NCI-H146 treated with DMSO at 0.1 percent for 48 hours (cell line): Measurements from ENCODE around the gene DCPS.
"Not testable (repeated sequence)": the region's sequence is repeated elsewhere in the genome, so short reads cannot be mapped to it uniquely, and the experiment has no call there.

ENCODE experiments used
- DNase-seq: peaks from one replicate; lab custom pipeline; 2025; ENCODE audit not compliant: unreplicated experiment; lab: John Stamatoyannopoulos, UW

DCPS gene

GRCh38 chr11:126288237-126288636, 15.6 kb upstream of the DCPS start:
- no peak for DNase-seq

GRCh38 chr11:126290887-126291286, 13.0 kb upstream of the DCPS start:
- DNase-seq = no peak

DNA sequence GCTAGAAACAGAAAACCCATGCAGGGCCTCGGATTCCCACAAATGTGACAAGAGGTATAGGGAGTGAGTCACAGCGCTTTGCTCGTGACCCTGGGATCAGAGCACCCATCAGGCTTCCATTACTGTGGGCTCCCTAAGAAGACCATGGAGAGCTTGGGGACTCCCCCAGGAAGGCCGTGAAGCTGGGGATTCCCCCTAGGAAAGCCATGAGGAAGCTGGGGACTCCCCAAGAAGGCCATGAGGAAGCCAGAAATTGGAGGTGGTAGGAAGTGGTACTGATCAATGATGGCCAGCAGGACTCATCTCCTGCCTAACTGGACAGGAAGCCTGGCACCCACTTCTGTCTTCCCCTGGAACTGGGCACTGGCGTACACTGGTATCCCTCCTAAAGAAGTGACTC, 10.1 kb upstream of the DCPS start:
- DNase-seq = no peak

DNA sequence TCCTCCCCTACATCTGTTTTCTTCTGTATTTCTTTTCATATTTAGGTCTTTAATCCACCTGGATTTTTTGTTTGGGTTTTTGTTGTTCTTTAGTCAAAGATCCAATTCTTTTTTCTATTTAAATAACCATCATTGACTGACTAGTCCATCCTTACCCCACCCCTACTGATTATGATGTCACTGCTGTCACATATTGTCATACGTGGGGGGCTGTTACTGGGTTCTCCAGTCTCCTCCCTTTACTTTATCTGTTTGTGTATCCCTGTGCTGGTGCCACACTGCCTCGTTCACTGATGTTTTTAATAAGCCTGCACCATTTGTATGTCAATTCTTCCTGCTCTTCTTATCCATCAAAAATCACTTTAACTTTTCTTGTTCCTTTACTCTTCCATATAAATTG, 6.9 kb upstream of the DCPS start:
- no peak for DNase-seq

DNA sequence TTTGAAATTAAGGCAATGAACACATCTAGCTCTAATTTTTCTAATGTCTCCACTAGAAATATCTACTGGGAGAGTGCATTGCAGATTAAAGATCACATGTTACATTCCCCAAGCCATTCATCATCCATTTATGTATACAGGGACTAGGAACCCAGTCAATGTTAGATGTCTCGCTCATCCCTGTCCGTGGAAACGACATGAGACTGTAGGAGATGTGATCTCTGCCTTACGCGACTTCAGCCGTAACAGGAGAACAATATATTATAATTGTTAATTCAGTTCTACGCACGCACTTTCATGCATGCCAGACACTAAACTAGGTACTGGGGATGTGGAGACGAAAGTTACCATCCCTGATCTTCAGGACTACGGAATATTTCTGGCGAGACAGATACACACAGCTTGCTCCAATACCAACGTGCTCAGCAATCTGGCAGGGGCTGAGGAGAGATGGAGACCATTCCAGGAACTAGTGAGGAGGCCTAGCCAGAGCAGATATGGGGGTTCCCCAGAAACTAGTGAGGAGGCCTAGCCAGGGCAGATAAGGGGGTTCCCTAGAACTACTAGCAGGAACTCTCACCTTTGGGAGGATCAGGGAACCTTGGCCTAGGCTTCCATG, 706 bp downstream of the DCPS start:
- no peak for DNase-seq

- DNase-seq = no peak
Observed at GRCh38 chr11:126305699-126306098, 1.8 kb downstream of the DCPS start.

GRCh38 chr11:126307706-126308105, 3.8 kb downstream of the DCPS start:
- peak; percentile 19 for DNase-seq

DNA sequence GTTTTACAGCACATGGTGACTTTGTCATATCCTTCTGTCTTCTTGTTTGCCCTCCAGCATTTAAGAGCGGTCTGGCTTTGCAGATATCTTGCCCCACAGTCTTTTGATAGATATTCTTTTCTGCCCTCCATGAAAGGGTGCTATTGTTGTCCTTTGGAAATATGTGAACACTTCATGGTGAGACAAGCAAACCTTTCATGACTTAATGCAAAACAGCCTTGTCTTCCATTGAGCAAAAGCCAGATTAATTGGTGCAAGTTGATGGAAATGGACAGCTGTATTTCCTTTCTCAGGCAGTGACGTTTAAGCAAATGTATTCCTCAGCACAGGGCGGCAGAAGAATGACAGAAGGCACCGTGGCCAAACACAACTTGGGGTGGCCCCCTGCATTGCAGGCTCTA, 4.4 kb downstream of the DCPS start:
- DNase-seq = no peak

GRCh38 chr11:126308771-126309170, 4.9 kb downstream of the DCPS start:
- not testable (repeated sequence) for DNase-seq

DNA sequence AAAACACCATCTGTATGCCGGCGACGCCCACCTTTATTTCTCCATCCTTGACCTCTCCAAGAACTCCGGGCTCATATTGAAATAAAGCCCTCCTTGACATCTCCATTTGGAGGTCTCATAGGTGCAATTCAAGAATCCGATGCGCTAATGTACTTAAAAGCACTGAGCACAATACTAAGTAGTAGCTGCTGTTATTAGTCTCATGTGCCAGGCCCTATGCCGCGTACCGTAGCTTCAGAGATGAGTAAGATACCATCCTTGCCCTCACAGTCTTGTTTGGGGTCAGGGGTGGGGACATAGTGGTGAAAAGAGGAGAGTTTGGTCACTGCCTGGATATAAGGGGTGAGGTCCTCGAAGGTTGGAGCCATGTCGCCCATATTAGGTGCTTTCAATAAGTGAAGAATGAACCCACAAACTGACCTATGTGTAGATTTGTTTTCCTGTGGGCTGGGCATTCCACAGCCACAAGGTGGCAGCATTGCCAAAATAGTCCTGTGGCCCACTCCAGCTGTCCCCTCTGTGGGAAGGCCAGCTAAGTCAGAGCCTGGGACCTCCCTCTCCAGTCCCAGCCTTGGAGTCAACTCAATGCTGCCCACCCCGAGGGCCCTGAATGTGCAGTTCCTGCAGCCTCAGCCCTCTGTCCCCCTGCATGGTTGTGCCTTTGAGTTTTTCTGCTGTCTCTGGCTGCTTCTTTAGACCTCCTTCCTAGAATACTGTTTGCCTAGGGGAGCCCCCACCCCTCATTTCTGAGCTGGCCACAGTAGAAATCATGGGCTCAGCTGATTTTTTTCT, 6.5 kb downstream of the DCPS start:
- no peak for DNase-seq

GRCh38 chr11:126310992-126311310, 7.1 kb downstream of the DCPS start:
- DNase-seq = no peak

DNA sequence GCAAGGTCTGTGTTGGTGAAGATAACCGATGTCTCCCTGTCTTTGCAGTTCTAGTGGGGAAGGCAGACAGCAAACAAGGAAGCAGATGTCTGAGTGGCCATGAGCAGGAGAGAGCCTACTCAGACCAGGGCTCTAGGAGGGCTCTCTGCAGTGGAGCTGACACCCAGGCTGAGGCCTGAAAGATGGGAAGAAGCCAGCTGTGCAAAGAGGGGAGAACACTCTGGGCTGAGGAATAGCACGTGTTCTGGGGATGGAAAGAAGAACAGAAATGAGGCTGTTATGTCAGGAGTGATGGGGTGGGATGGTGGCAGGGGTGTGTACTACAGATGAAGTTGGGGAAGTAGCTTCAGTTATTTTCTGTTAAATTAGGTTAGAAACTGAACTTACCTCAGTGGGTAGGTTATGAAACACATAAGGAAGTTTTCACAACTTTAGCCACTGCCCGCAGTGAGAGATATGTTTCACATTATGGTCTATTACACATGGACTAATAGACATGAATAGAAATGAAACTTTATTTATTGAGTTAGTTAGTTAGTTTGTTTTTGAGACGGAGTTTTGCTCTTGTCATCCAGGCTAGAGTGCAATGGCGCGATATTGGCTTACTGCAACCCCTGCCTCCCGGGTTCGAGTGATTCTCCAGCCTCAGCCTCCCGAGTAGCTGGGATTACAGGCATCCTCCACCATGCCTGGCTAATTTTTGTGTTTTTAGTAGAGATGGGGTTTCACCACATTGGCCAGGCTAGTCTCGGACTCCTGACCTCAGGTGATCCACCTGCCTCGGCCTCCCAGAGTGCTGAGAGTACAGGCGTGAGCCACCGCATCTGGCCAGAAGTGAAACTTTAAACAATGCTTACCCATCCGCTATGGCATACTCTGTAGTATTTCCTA, 7.8 kb downstream of the DCPS start:
- DNase-seq = no peak

- DNase-seq = no peak
Observed at GRCh38 chr11:126312961-126313360, 9.1 kb downstream of the DCPS start.

- no peak for DNase-seq
Observed at GRCh38 chr11:126313826-126314225, 10.0 kb downstream of the DCPS start.

DNA sequence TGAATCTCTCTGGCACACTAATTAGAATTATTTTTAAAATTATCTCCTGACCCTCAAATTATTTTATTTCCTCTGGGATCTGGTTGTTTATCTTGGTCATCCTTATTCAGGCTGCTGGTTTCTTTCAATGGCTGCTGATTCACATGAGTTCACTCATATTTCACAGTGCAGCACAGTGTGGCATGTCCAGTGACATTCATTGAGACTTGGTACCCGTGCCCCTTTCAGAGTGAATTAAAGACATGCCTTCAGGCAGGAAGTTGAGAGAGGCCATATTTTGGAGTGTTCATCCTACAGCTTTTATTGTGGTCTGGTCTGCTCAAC, 13.5 kb downstream of the DCPS start:
- DNase-seq = no peak

DNA sequence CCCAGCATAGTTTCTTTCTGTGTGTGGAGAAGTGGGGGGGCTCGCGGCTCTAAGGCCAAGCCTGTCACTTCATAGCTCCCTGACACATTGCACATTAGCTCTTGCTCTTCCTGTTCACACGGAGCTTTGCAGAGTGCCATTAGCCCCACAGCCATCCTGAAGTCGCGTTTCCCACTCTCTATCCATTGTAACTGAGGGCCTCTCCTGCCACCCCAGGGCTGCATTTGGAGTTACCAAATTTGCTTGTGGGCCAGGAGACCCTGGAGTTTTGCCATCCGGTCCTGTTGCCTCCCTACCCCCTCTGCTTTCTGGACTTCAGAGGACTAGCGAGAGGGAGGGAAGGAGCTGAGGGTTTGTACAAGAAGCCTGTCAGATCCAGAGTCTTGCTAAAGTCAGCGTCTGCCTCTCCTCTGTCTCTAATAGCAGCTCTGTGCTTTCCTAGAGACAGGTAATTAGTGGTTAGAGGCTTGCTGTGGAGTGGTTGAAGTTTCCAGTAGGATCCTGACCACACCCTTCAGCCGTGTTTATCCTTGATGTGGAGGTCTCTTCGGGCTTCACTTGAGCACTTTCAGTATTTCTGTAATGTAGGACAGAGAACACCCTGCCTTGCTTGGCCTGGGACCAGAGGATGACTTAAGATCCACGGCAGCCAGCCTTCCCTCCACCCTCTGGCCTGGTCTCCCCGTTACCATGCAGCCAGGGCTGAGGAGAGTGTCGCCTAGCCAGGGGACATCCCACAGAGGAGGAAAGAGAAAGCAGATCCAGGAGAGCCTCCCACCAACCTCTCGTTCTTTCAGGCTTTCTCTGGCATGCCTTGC, 14.1 kb downstream of the DCPS start:
- no peak for DNase-seq

GRCh38 chr11:126318574-126319373, 14.9 kb downstream of the DCPS start:
- no peak for DNase-seq

- no peak for DNase-seq
Observed at GRCh38 chr11:126319374-126319740, 15.5 kb downstream of the DCPS start.

DNA sequence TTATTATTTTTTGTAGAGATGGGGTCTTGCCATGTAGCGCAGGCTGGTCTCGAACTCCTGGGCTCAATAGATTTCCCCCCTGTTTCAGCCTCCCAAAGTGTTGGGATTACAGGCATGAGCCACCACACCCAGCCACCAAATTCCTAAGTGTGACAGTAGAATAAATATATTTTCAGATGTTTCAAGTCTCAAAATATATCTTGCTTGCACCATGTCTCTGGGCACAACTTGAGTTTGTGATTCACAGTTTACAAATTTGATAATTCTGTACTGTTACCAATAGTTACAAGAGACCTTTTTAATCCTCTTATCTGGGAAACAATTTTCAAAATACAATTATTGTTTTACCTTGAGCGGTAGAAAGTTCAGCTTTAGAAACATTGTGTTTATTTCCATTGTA, 19.1 kb downstream of the DCPS start:
- DNase-seq = no peak

GRCh38 chr11:126327281-126328000, 23.6 kb downstream of the DCPS start:
- no peak for DNase-seq
